CD14-positive monocyte (primary cell): ENCODE data around the gene KHK. TPM values are rescaled to one million over a fixed set of nuclear protein-coding genes. Genes with fewer than 3 reads are reported as not detected.

ENCODE experiments used
- DNase-seq, 3 donors: peaks; one replicate each; pipeline ENCODE4 v3.0.0-alpha.2; 2011 to 2022
- H2AFZ ChIP-seq: 2 replicates; pipeline ENCODE4 v1.6.0; 2012; ENCODE audit warnings: mild to moderate bottlenecking, low read depth, low read length, inconsistent platforms; ENCODE audit not compliant: insufficient read depth, poor library complexity, severe bottlenecking
- H3K27ac ChIP-seq, 2 donors: 1 replicate in 1 of 2; 2 replicates in 1 of 2; pipeline ENCODE4 v1.5.1; 2012 to 2013; ENCODE audit warnings: low read length in 2 of 2, control low read depth in 1 of 2, inconsistent platforms in 1 of 2, low read depth in 1 of 2, mild to moderate bottlenecking in 1 of 2
- H3K27me3 ChIP-seq, 2 donors: one replicate each; pipeline versions ENCODE4 v1.6.0 to v1.6.1; 2011 to 2013; ENCODE audit warnings: low read length in 2 of 2; ENCODE audit not compliant: control insufficient read depth in 2 of 2, insufficient read depth in 2 of 2
- H3K36me3 ChIP-seq, 2 donors: replicated peaks in 1 of 2; 1 replicate in 1 of 2; 2 replicates in 1 of 2; pipeline versions ENCODE4 v1.5.1 to v1.6.1; 2012 to 2013; ENCODE audit warnings: low read length in 2 of 2, control low read depth in 1 of 2, inconsistent platforms in 1 of 2, mild to moderate bottlenecking in 1 of 2; ENCODE audit not compliant: insufficient read depth in 2 of 2, control insufficient read depth in 1 of 2
- H3K4me1 ChIP-seq, 2 donors: 1 replicate in 1 of 2; 2 replicates in 1 of 2; pipeline versions ENCODE4 v1.5.1 to v1.6.1; 2012 to 2013; ENCODE audit warnings: low read length in 2 of 2, control low read depth in 1 of 2, inconsistent platforms in 1 of 2, mild to moderate bottlenecking in 1 of 2, moderate library complexity in 1 of 2; ENCODE audit not compliant: insufficient read depth in 2 of 2, control insufficient read depth in 1 of 2
- H3K4me2 ChIP-seq: replicated peaks from 2 replicates; pipeline ENCODE3; 2012; ENCODE audit warnings: low read length, moderate library complexity, mild to moderate bottlenecking; ENCODE audit not compliant: poor library complexity, severe bottlenecking; ENCODE audit errors: extremely low read depth
- H3K4me3 ChIP-seq, 3 experiments: fragments of 200-600 bp in 1 of 3; sonication (generic) in 1 of 3; replicated peaks in 1 of 3; 1 replicate in 2 of 3; 2 replicates in 1 of 3; pipeline ENCODE4 v1.5.1; 2011 to 2013; ENCODE audit warnings: low read length in 3 of 3, mild to moderate bottlenecking in 3 of 3, control low read depth in 2 of 3, low read depth in 2 of 3, inconsistent platforms in 1 of 3, moderate library complexity in 1 of 3
- H3K79me2 ChIP-seq: 2 replicates; pipeline ENCODE4 v1.6.0; 2012; ENCODE audit warnings: mild to moderate bottlenecking, control low read depth, inconsistent platforms, low read length, moderate library complexity; ENCODE audit not compliant: insufficient read depth
- H3K9ac ChIP-seq: 2 replicates; pipeline ENCODE4 v1.6.0; 2017; ENCODE audit warnings: low read length, mild to moderate bottlenecking; ENCODE audit not compliant: insufficient read depth, poor library complexity, severe bottlenecking
- H3K9me3 ChIP-seq, 2 donors: replicated peaks in 1 of 2; 1 replicate in 1 of 2; 2 replicates in 1 of 2; pipeline versions ENCODE4 v1.5.1 to v1.6.1; 2012 to 2013; ENCODE audit warnings: low read length in 2 of 2, control low read depth in 1 of 2; ENCODE audit not compliant: control insufficient read depth in 1 of 2, insufficient read depth in 1 of 2
- H4K20me1 ChIP-seq: 2 replicates; pipeline ENCODE4 v1.6.0; 2012; ENCODE audit warnings: mild to moderate bottlenecking, low read length, control low read depth, moderate library complexity; ENCODE audit not compliant: insufficient read depth
- H3K27ac Mint-ChIP-seq, 7 donors: one replicate each; pipeline ENCODE4 v1.8.0; 2020; ENCODE audit warnings: mild to moderate bottlenecking in 7 of 7, mixed read lengths in 7 of 7, moderate library complexity in 6 of 7, inconsistent platforms in 2 of 7
- H3K27me3 Mint-ChIP-seq, 3 donors: one replicate each; pipeline ENCODE4 v1.8.0; 2021 to 2022; ENCODE audit warnings: low read depth in 3 of 3, mild to moderate bottlenecking in 3 of 3, mixed read lengths in 3 of 3, moderate library complexity in 3 of 3, inconsistent platforms in 1 of 3
- H3K36me3 Mint-ChIP-seq, 2 donors: one replicate each; pipeline ENCODE4 v1.8.0; 2020; ENCODE audit warnings: mixed read lengths in 2 of 2, inconsistent platforms in 1 of 2, mild to moderate bottlenecking in 1 of 2
- H3K4me1 Mint-ChIP-seq: one replicate; pipeline ENCODE4 v1.8.0; 2020; ENCODE audit warnings: mild to moderate bottlenecking, mixed read lengths
- H3K4me3 Mint-ChIP-seq, 2 donors: one replicate each; pipeline ENCODE4 v1.8.0; 2020; ENCODE audit warnings: mild to moderate bottlenecking in 2 of 2, mixed read lengths in 2 of 2, moderate library complexity in 1 of 2
- H3K9me3 Mint-ChIP-seq, 7 donors: one replicate each; pipeline ENCODE4 v1.8.0; 2020 to 2022; ENCODE audit warnings: mixed read lengths in 7 of 7, mild to moderate bottlenecking in 6 of 7, moderate library complexity in 6 of 7, inconsistent platforms in 2 of 7
- CTCF ChIP-seq: fragments of 200-600 bp; IDR thresholded peaks from one replicate; pipeline ENCODE4 v1.8.0; 2022; ENCODE audit warnings: antibody characterized with exemption, mild to moderate bottlenecking
- WGBS: methylation state at CpG from one replicate; pipeline ENCODE4 v1.1.5; 2013; ENCODE audit warnings: missing lambda C conversion rate; ENCODE audit not compliant: insufficient coverage; 5-methylcytosine and 5-hydroxymethylcytosine counted together
- intact Hi-C, 2 donors: fragments of 100-400 bp; cut with micrococcal nuclease; formaldehyde crosslinking; loops; one replicate each; pipeline versions ENCODE4 v1.15.0 to v1.15.1; 2023
- polyA plus RNA-seq, 3 donors: library from polyadenylated mRNA; depleted of rRNA in 1 of 3; unstranded in 2 of 3; stranded (reverse) in 1 of 3; fragments of 300-500 nt in 2 of 3; fragments of >200 nt in 1 of 3; fragmentation: Illumina TruSeq in 2 of 3; gene quantifications; 1 replicate in 2 of 3; 2 replicates in 1 of 3; pipeline ENCODE4 v1.2.3, GENCODE V29; 2012 to 2021

KHK gene
- polyA plus RNA-seq, 3 donors: 3.4 to 7.3 (median 6.6) TPM

GRCh38 chr2:27071277-27071989 lies 15.1 kb upstream of the KHK start, which contains the start of gene OST4:
TSS of gene OST4 (minus strand) at chr2:27071654.
- H3K4me3 Mint-ChIP-seq: peak within 1 kb of the TSS; percentile 94 to 95
- peak within 1 kb of the TSS; percentile 92 to 98 (median 96) for H3K27ac Mint-ChIP-seq
- H3K9ac ChIP-seq: peak within 1 kb of the TSS; percentile 91
- H3K9me3 Mint-ChIP-seq: peaks cover 0 to 2% (median 0%) of the 10 kb centered on the region in 7 donors
- H3K36me3 ChIP-seq: peaks cover 19 to 37% of the 10 kb centered on the region in 2 donors
- H2AFZ ChIP-seq: peak within 1 kb of the TSS; percentile 96
- H3K27me3 Mint-ChIP-seq: no peaks in the 10 kb centered on the region
- DNase-seq: peak; percentile 84 to 93 (median 86)
- intact Hi-C loops: loop anchor here (5.0 kb wide), 1 partner anchor 39 kb away; the partner anchor contains the start of gene TMEM214 (in 2 of the 2)
- peak within 1 kb of the TSS; percentile 86 to 96 for H3K27ac ChIP-seq
- peak within 1 kb of the TSS; percentile 91 to 97 (median 95) for H3K4me3 ChIP-seq
- under 1% methylated on average over 85 of the region's 86 CpGs for WGBS
- H4K20me1 ChIP-seq: peaks cover 15% of the 10 kb centered on the region
- no peaks in the 10 kb centered on the region for H3K27me3 ChIP-seq
- no peak for TF ChIP-seq CTCF
- peak within 1 kb of the TSS; percentile 89 for H3K4me2 ChIP-seq
- peaks cover 41 to 49% of the 10 kb centered on the region in 2 donors for H3K4me1 ChIP-seq
- peaks cover 24% of the 10 kb centered on the region for H3K79me2 ChIP-seq
- H3K4me1 Mint-ChIP-seq: peaks cover 57% of the 10 kb centered on the region
- H3K36me3 Mint-ChIP-seq: peaks cover 30% of the 10 kb centered on the region in 2 donors
- no peaks in the 10 kb centered on the region for H3K9me3 ChIP-seq

- Histone ChIP-seq H2AFZ (peak overlapping the region; percentile 96), H4K20me1 (peaks cover 15% of the 10 kb centered on the region), H3K9ac (peak overlapping the region; percentile 91), H3K9me3 (no peaks in the 10 kb centered on the region), H3K36me3 (peaks cover 19 to 31% of the 10 kb centered on the region in 2 donors), H3K79me2 (peaks cover 24% of the 10 kb centered on the region), H3K4me1 (peaks cover 41 to 49% of the 10 kb centered on the region in 2 donors), H3K4me3 (peak overlapping the region; percentile 49 to 97 (median 69)), H3K27me3 (no peaks in the 10 kb centered on the region), H3K27ac (peak overlapping the region in 1 of 2 donors; percentile 69), H3K4me2 (peak overlapping the region; percentile 89)
- WGBS: 4% methylated on average over 20 of the region's 34 CpGs
- H3K9me3 Mint-ChIP-seq: peaks cover 0 to 2% (median 0%) of the 10 kb centered on the region in 7 donors
- H3K4me3 Mint-ChIP-seq: peak overlapping the region; percentile 78 to 87
- H3K36me3 Mint-ChIP-seq: peaks cover 25 to 27% of the 10 kb centered on the region in 2 donors
- H3K27ac Mint-ChIP-seq: peak overlapping the region in 4 of 7 donors; percentile 66 to 77 (median 74)
- intact Hi-C loops: loop anchor here (5.0 kb wide), 1 partner anchor 40 kb away; the partner anchor contains the start of gene TMEM214 (in 2 of the 2)
- DNase-seq: no peak
- peaks cover 60% of the 10 kb centered on the region for H3K4me1 Mint-ChIP-seq
- H3K27me3 Mint-ChIP-seq: no peaks in the 10 kb centered on the region
- no peak for TF ChIP-seq CTCF
These were observed 14.4 kb upstream of the KHK start for GRCh38 chr2:27071990-27072830.
